Kidney (tissue), 14 donors: ENCODE results near the gene WDFY4. TPM values are rescaled to one million over a fixed set of nuclear protein-coding genes. Genes with fewer than 3 reads are reported as not detected.

Experiments
- DNase-seq, 5 donors: peaks; one replicate each; pipeline ENCODE4 v3.0.0-alpha.2; 2013 to 2020
- FAIRE-seq: peaks from 2 replicates; lab custom pipeline; 2012; peaks lifted over from hg19 to GRCh38; lab: Jason Lieb, UNC
- H3K27ac ChIP-seq, 2 donors: one replicate each; pipeline ENCODE4 v1.7.0; 2013; ENCODE audit warnings: low read depth in 2 of 2, low read length in 2 of 2, inconsistent platforms in 1 of 2
- H3K27me3 ChIP-seq: one replicate; pipeline ENCODE4 v1.7.1; 2013; ENCODE audit warnings: low read length, inconsistent platforms; ENCODE audit not compliant: control insufficient read depth, insufficient read depth
- H3K36me3 ChIP-seq, 3 donors: one replicate each; pipeline versions ENCODE4 v1.7.0 to v1.7.1; 2013; ENCODE audit warnings: low read length in 3 of 3, control low read depth in 1 of 3, inconsistent platforms in 1 of 3; ENCODE audit not compliant: insufficient read depth in 3 of 3, control insufficient read depth in 2 of 3
- H3K4me1 ChIP-seq, 3 donors: one replicate each; pipeline versions ENCODE4 v1.7.0 to v1.7.1; 2013; ENCODE audit warnings: low read length in 3 of 3, inconsistent platforms in 1 of 3, low read depth in 1 of 3; ENCODE audit not compliant: control insufficient read depth in 2 of 3, insufficient read depth in 2 of 3
- H3K4me3 ChIP-seq, 3 donors: one replicate each; pipeline versions ENCODE4 v1.7.0 to v1.8.1; 2013; ENCODE audit warnings: low read length in 3 of 3, control low read depth in 1 of 3, inconsistent platforms in 1 of 3
- H3K9ac ChIP-seq, 3 donors: one replicate each; pipeline versions ENCODE4 v1.7.0 to v1.7.1; 2013; ENCODE audit warnings: low read length in 3 of 3, control low read depth in 1 of 3, inconsistent platforms in 1 of 3
- H3K9me3 ChIP-seq, 3 donors: one replicate each; pipeline versions ENCODE4 v1.7.0 to v1.7.1; 2013; ENCODE audit warnings: low read length in 3 of 3, control low read depth in 1 of 3, inconsistent platforms in 1 of 3; ENCODE audit not compliant: control insufficient read depth in 2 of 3, insufficient read depth in 1 of 3
- intact Hi-C: fragments of 100-400 bp; cut with DNase I; formaldehyde crosslinking; loops from one replicate; pipeline ENCODE4 v1.11.1; 2022
- polyA plus RNA-seq: library from polyadenylated mRNA; stranded (reverse); fragments of 350-450 nt; fragmentation: Illumina TruSeq; extraction: RNeasy Lipid Tissue Mini Kit (QIAGEN cat#74804); gene quantifications from one replicate; pipeline ENCODE4 v1.2.3, GENCODE V29; 2014; ENCODE audit warnings: low read depth, low replicate concordance; ENCODE audit not compliant: insufficient read depth
- total RNA-seq: library from RNA; stranded (reverse); fragmentation: NEBNext Ultra II Directional; extraction: Animal tissue kit (Norgen Biotek cat#: 25700); gene quantifications from one replicate; pipeline ENCODE4 v1.2.1, GENCODE V29; 2021
- TF ChIP-seq, protein P1 (sequence below): IDR thresholded peaks from 3 replicates; pipeline ENCODE4 v1.5.1; 2012; ENCODE audit warnings: mild to moderate bottlenecking, moderate library complexity, borderline replicate concordance; ENCODE audit not compliant: insufficient read depth; ENCODE audit errors: extremely low read depth
- donor health status: control.
- donor health status: control.
- donor health status: control.
- donor health status: control.
- donor health status: control.
- donor health status: DM: yes; HTN: yes; CAD: no.
- donor health status: Normal renal cell carcinoma (clear cell type).

Gene WDFY4
- total and polyA plus RNA-seq, 2 donors from 2014 or later = 1.7 to 13.3 TPM

GRCh38 chr10:48844616-48845015 lies 159.9 kb downstream of the WDFY4 start:
- intact Hi-C loops = no loop called here

DNA sequence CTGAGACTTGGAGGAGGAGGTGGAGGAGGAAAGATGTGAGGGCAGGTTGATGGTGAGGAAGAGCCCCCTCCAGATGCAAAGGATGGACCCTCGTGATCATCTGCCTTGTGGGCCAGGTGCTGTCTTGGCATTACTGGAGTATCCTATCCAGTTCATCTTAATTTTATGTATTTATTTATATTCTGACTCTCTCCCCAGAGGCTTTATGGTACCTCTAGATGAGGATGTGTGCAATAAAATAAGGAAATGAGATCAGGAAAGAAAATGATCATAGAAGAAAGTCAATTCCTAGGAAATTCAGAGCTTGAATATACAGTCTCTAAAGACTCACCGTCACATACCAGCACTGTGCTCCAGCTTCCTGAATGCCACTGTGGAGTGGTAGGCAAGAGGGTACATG lies 160.8 kb downstream of the WDFY4 start:
- Histone ChIP-seq H3K4me3 (no peak overlapping the region), H3K27me3 (no peaks in the 10 kb centered on the region), H3K27ac (no peak overlapping the region), H3K4me1 (no peaks in the 10 kb centered on the region), H3K9me3 (no peaks in the 10 kb centered on the region), H3K36me3 (no peaks in the 10 kb centered on the region), H3K9ac (no peak overlapping the region)
- TF ChIP-seq, protein P1, sequence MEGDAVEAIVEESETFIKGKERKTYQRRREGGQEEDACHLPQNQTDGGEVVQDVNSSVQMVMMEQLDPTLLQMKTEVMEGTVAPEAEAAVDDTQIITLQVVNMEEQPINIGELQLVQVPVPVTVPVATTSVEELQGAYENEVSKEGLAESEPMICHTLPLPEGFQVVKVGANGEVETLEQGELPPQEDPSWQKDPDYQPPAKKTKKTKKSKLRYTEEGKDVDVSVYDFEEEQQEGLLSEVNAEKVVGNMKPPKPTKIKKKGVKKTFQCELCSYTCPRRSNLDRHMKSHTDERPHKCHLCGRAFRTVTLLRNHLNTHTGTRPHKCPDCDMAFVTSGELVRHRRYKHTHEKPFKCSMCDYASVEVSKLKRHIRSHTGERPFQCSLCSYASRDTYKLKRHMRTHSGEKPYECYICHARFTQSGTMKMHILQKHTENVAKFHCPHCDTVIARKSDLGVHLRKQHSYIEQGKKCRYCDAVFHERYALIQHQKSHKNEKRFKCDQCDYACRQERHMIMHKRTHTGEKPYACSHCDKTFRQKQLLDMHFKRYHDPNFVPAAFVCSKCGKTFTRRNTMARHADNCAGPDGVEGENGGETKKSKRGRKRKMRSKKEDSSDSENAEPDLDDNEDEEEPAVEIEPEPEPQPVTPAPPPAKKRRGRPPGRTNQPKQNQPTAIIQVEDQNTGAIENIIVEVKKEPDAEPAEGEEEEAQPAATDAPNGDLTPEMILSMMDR = no peak
- intact Hi-C loops = no loop called here
- no peak for FAIRE-seq
- DNase-seq = no peak

More at GRCh38 chr10:48844616-48845015, 159.9 kb downstream of the WDFY4 start:
- Histone ChIP-seq H3K36me3 (no peaks in the 10 kb centered on the region), H3K27ac (no peak overlapping the region), H3K4me1 (no peaks in the 10 kb centered on the region), H3K9me3 (no peaks in the 10 kb centered on the region), H3K9ac (no peak overlapping the region), H3K27me3 (no peaks in the 10 kb centered on the region), H3K4me3 (no peak overlapping the region)
- FAIRE-seq (no peak), DNase-seq (peak in 1 of 5 donors; percentile 9)
- TF ChIP-seq, protein P1 = no peak

GRCh38 chr10:48847691-48848090 lies 163.0 kb downstream of the WDFY4 start:
- no peak overlapping the region for H3K9ac ChIP-seq
- H3K4me1 ChIP-seq = no peaks in the 10 kb centered on the region
- TF ChIP-seq, protein P1 = no peak
- no peak overlapping the region for H3K4me3 ChIP-seq
- intact Hi-C loops = no loop called here
- H3K9me3 ChIP-seq = no peaks in the 10 kb centered on the region
- DNase-seq = no peak
- H3K27ac ChIP-seq = no peak overlapping the region
- H3K27me3 ChIP-seq = no peaks in the 10 kb centered on the region
- H3K36me3 ChIP-seq = no peaks in the 10 kb centered on the region
- FAIRE-seq = no peak

DNA sequence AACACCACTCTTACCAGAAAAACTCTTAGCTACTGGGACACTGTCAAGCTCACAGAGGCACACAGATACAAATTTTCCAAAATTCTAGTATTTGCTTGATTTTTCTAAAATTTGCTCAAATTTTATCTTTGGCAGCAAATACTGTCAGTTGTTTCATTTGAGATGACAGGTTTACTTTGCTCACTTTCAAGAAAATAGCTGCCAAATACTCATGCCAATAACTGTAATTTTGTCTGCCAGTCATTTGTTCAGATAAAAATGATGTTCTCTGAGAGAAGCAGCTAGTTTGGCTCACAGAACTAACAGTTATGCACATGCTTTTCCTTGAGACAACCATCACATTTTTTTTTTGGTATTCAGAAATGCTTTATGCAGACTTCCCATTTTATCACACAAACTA lies 172.2 kb downstream of the WDFY4 start:
- FAIRE-seq (no peak), DNase-seq (no peak)
- TF ChIP-seq, protein P1 = no peak
- no peaks in the 10 kb centered on the region for H3K36me3 ChIP-seq
- no peaks in the 10 kb centered on the region for H3K4me1 ChIP-seq
- H3K27me3 ChIP-seq = no peaks in the 10 kb centered on the region
- no peak overlapping the region for H3K4me3 ChIP-seq
- intact Hi-C loops = no loop called here
- no peak overlapping the region for H3K27ac ChIP-seq
- no peaks in the 10 kb centered on the region for H3K9me3 ChIP-seq
- no peak overlapping the region for H3K9ac ChIP-seq
